NOMO-1 (cell line): ENCODE measurements around the gene FYN.

Experiments used
- DNase-seq, 2 experiments: peaks; one replicate each; lab custom pipeline; 2025; ENCODE audit not compliant: unreplicated experiment in 2 of 2; lab: John Stamatoyannopoulos, UW

The FYN gene

GRCh38 chr6:111615916-111616612 lies 257.2 kb downstream of the FYN start:
- DNase-seq = no peak

- no peak for DNase-seq
Observed at GRCh38 chr6:111614833-111615582, 258.2 kb downstream of the FYN start.

GRCh38 chr6:111612379-111612778 lies 260.9 kb downstream of the FYN start:
- DNase-seq = no peak

- no peak for DNase-seq
Observed at GRCh38 chr6:111610548-111611172, 262.6 kb downstream of the FYN start.
